ENCODE data around the gene GDPGP1.

The GDPGP1 gene

DNA sequence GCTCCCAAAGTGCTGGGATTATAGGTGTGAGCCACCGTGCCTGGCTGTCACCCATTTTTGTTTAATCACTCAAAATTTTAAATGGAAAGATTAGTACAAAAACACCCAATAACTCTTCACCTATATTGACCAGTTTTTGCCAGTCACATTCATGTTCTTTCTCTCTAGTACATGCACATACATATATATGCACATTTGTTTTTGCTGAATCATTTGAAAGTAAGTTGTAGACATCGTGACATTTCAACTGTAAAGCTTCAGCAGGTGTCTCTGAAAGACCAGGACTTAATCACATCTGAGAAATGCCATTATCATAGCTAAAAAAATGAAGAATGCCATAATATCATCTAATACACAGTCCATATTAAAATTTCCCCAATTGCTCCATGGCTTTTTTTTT, 39.4 kb upstream of the GDPGP1 start:
- peak overlapping the region in 1 of 3 experiments; percentile 35 for H3K27ac Mint-ChIP-seq
- TF ChIP-seq, protein P1, sequence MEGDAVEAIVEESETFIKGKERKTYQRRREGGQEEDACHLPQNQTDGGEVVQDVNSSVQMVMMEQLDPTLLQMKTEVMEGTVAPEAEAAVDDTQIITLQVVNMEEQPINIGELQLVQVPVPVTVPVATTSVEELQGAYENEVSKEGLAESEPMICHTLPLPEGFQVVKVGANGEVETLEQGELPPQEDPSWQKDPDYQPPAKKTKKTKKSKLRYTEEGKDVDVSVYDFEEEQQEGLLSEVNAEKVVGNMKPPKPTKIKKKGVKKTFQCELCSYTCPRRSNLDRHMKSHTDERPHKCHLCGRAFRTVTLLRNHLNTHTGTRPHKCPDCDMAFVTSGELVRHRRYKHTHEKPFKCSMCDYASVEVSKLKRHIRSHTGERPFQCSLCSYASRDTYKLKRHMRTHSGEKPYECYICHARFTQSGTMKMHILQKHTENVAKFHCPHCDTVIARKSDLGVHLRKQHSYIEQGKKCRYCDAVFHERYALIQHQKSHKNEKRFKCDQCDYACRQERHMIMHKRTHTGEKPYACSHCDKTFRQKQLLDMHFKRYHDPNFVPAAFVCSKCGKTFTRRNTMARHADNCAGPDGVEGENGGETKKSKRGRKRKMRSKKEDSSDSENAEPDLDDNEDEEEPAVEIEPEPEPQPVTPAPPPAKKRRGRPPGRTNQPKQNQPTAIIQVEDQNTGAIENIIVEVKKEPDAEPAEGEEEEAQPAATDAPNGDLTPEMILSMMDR (IDR thresholded peaks at IDR 0.05; ENCODE audit: unreplicated experiment in 3 of 3), result no peak
- H3K27me3 Mint-ChIP-seq (ENCODE audit: low read depth), result no peaks in the 10 kb centered on the region
- no peaks in the 10 kb centered on the region for H3K9me3 Mint-ChIP-seq
- peaks cover 26% of the 10 kb centered on the region for H3K4me1 Mint-ChIP-seq
- H3K4me3 Mint-ChIP-seq, result no peak overlapping the region
- H3K36me3 Mint-ChIP-seq (ENCODE audit: low read depth), result no peaks in the 10 kb centered on the region

DNA sequence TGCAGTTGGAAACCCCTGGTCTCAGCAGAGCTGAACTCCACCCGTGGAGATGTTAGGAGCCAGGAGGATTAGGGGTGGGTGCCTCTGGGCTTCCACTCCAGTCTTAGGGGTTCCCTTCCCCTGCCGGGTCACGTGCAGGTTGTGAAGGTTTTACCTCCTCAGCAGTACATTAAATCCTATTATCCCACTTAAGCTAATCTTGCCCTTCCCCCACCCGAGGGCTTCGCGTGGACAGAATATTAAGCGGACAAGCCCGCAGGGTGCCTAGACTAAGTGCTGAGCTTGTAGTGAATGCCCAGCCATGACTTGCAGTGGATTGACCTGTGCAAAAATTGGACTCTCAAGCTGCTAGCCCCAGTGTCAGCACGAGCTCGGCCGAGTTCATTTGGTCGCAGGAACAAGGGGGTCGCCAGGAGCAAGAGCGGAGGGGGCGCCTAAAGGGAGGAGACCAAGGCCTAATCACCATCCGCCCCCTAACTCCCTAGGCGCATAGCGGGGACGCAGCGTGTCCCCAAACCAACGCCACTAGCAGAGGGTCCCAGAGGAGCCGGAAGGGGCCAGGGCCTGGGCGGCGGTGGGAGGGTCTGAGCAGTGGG, 33.4 kb upstream of the GDPGP1 start:
- Mint-ChIP-seq H3K36me3 (ENCODE audit: low read depth) (no peaks in the 10 kb centered on the region), H3K4me3 (peak overlapping the region; percentile 88 to 94 (median 92)), H3K9me3 (no peaks in the 10 kb centered on the region), H3K27ac (peak overlapping the region; percentile 74 to 93 (median 93)), H3K27me3 (ENCODE audit: low read depth) (no peaks in the 10 kb centered on the region), H3K4me1 (peaks cover 18% of the 10 kb centered on the region)
- TF ChIP-seq, protein P1 (IDR thresholded peaks at IDR 0.05; ENCODE audit: unreplicated experiment in 3 of 3), result no peak

DNA sequence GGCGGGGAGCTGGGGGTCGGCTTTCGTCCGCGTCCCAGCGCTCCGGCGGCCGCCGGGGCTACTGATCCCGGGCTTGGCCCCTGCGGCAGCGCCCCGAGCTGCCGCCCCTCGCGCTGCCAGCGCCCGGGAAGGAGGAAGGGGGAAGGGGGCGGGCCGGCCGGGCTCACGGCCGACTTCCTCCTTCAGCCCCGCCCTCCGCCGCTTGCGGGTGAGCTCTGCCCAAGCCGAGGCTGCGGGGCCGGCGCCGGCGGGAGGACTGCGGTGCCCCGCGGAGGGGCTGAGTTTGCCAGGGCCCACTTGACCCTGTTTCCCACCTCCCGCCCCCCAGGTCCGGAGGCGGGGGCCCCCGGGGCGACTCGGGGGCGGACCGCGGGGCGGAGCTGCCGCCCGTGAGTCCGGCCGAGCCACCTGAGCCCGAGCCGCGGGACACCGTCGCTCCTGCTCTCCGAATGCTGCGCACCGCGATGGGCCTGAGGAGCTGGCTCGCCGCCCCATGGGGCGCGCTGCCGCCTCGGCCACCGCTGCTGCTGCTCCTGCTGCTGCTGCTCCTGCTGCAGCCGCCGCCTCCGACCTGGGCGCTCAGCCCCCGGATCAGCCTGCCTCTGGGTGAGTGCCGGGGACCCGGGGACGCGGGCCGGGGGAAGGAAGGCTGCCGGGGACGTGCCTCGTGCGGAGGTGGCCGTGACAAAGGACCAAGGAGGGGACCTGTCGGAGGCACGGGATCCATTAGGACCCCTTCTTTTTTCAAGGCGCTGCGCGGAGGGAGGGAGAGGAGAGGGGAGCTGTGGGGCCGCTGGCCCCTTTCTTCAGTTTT, 32.7 kb upstream of the GDPGP1 start, which contains the start of gene SEMA4B:
SEMA4B (plus strand) TSS at position 201 of the 814 bp plus-strand sequence; CDS start at position 450, 249 bp downstream.
- Mint-ChIP-seq H3K9me3 (no peaks in the 10 kb centered on the region), H3K27me3 (ENCODE audit: low read depth) (no peaks in the 10 kb centered on the region), H3K4me3 (peak within 1 kb of the TSS; percentile 93 to 94 (median 94)), H3K36me3 (ENCODE audit: low read depth) (no peaks in the 10 kb centered on the region), H3K4me1 (peaks cover 18% of the 10 kb centered on the region), H3K27ac (peak within 1 kb of the TSS; percentile 74 to 93 (median 93))
- TF ChIP-seq, protein P1 (IDR thresholded peaks at IDR 0.05; ENCODE audit: unreplicated experiment in 3 of 3), result no peak

DNA sequence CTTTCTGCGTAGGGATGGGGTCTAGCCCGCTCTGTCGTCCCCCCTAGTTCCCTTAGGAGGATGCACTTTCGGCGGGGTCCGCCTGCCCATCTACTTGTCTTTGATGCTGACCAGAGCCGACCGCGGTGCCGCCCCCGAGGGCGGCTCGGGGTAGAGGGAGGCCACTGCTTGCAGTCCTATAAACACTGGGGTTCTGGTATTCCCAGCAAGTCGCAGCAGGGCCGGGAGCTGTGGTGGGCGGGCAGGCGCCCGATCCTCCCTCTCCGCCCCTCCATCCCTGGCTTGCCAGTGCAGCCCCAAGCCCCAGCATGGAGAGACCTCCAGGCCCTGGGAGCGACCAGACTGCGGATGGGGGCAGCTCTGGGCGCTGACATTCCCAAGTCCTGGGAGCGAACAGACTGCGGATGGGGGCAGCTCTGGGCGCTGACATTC, 32.0 kb upstream of the GDPGP1 start:
- TF ChIP-seq, protein P1 (IDR thresholded peaks at IDR 0.05; ENCODE audit: unreplicated experiment in 3 of 3), result no peak
- peaks cover 18% of the 10 kb centered on the region for H3K4me1 Mint-ChIP-seq
- peak overlapping the region; percentile 91 to 94 (median 93) for H3K4me3 Mint-ChIP-seq
- H3K27me3 Mint-ChIP-seq (ENCODE audit: low read depth), result no peaks in the 10 kb centered on the region
- H3K27ac Mint-ChIP-seq, result peak overlapping the region in 1 of 3 experiments; percentile 51
- H3K36me3 Mint-ChIP-seq (ENCODE audit: low read depth), result no peaks in the 10 kb centered on the region
- H3K9me3 Mint-ChIP-seq, result no peaks in the 10 kb centered on the region

DNA sequence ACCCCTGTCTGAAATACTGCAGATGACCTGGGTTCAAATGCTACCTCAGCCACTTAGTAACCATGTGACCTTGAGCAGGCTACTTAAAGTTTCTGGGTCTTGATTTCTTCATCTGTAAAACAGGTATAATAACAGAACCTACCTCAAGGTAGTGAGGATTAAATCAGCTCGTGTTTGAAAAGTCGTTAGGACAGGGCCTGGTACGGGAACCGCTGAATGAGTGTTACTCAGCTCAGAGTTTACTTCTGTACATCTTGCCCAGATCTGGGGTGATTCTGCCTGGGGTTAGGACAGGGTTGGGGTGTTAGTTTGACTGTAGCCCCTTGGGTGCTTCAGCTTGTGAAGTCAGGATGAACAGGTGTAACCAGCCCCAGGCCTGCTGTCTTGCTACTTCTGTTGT, 31.1 kb upstream of the GDPGP1 start:
- Mint-ChIP-seq H3K4me3 (peak overlapping the region; percentile 91 to 94 (median 93)), H3K36me3 (ENCODE audit: low read depth) (no peaks in the 10 kb centered on the region), H3K27me3 (ENCODE audit: low read depth) (no peaks in the 10 kb centered on the region), H3K27ac (peak overlapping the region in 1 of 3 experiments; percentile 64), H3K9me3 (no peaks in the 10 kb centered on the region), H3K4me1 (peaks cover 18% of the 10 kb centered on the region)
- TF ChIP-seq, protein P1 (IDR thresholded peaks at IDR 0.05; ENCODE audit: unreplicated experiment in 3 of 3), result no peak

Measured in nephron (organoid).